ENCODE measurements around the gene KRT79. TPM values are rescaled to one million over a fixed set of nuclear protein-coding genes. Genes with fewer than 3 reads are reported as not detected.

Gene KRT79
- polyA plus RNA-seq, 1 of the 3 experiments (the other 2 are of a cell fraction) = not detected

GRCh38 chr12:52861511-52861910 is 27.4 kb upstream of the KRT79 start:
- peaks cover 3% of the 10 kb centered on the region for H3F3A ChIP-seq (replicated peaks; ENCODE audit: insufficient read depth)
- no peaks in the 10 kb centered on the region for H3K9me3 ChIP-seq
- no peak overlapping the region for H2AFZ ChIP-seq (ENCODE audit: low read depth)
- ChIA-PET CTCF (interaction anchor here (1.3 kb wide), 1 partner anchor 18 kb away, joined by 6 read pairs; no protein-coding TSS in a partner anchor), POLR2A (no interaction called here)
- no peak overlapping the region for H3K9ac ChIP-seq
- H3K4me1 ChIP-seq (ENCODE audit: control insufficient read depth in 1 of 2, insufficient read depth in 2 of 2, low read depth in 1 of 2, low read length in 1 of 2) = no peaks in the 10 kb centered on the region
- no peaks in the 10 kb centered on the region for H3K36me3 ChIP-seq (replicated peaks in 1 of 2; ENCODE audit: control insufficient read depth in 1 of 2, insufficient read depth in 2 of 2, low read length in 1 of 2)
- DNase-seq = no peak
- H3K9me2 ChIP-seq = no peaks in the 10 kb centered on the region
- TF ChIP-seq, protein P1, sequence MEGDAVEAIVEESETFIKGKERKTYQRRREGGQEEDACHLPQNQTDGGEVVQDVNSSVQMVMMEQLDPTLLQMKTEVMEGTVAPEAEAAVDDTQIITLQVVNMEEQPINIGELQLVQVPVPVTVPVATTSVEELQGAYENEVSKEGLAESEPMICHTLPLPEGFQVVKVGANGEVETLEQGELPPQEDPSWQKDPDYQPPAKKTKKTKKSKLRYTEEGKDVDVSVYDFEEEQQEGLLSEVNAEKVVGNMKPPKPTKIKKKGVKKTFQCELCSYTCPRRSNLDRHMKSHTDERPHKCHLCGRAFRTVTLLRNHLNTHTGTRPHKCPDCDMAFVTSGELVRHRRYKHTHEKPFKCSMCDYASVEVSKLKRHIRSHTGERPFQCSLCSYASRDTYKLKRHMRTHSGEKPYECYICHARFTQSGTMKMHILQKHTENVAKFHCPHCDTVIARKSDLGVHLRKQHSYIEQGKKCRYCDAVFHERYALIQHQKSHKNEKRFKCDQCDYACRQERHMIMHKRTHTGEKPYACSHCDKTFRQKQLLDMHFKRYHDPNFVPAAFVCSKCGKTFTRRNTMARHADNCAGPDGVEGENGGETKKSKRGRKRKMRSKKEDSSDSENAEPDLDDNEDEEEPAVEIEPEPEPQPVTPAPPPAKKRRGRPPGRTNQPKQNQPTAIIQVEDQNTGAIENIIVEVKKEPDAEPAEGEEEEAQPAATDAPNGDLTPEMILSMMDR (IDR thresholded peaks at IDR 0.05) = no peak
- no peak for TF ChIP-seq EZH2phosphoT487 (IDR thresholded peaks at IDR 0.05; ENCODE audit: borderline replicate concordance, low read depth)
- no peak for TF ChIP-seq EP300 (IDR thresholded peaks at IDR 0.05; ENCODE audit: borderline replicate concordance in 1 of 2, low read depth in 1 of 2, low read length in 1 of 2)
- no peak for TF ChIP-seq MXI1 (IDR thresholded peaks at IDR 0.05; ENCODE audit: low read depth, low read length)
- TF ChIP-seq NRF1 (IDR thresholded peaks at IDR 0.05; ENCODE audit: low read depth, low read length) = no peak
- no peak for TF ChIP-seq USF2 (IDR thresholded peaks at IDR 0.05; ENCODE audit: borderline replicate concordance, low read depth, low read length)
- TF ChIP-seq CHD2 (IDR thresholded peaks at IDR 0.05; ENCODE audit: low read length, partially characterized antibody) = no peak
- TF ChIP-seq POLR2AphosphoS5 (IDR thresholded peaks at IDR 0.05; ENCODE audit: low read depth, low read length) = no peak
- TF ChIP-seq SMC3 (IDR thresholded peaks at IDR 0.05; ENCODE audit: low read depth, low read length) = no peak
- no peak for TF ChIP-seq JUND (IDR thresholded peaks at IDR 0.05)
- TF ChIP-seq, protein P2, sequence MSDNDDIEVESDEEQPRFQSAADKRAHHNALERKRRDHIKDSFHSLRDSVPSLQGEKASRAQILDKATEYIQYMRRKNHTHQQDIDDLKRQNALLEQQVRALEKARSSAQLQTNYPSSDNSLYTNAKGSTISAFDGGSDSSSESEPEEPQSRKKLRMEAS (IDR thresholded peaks at IDR 0.05; ENCODE audit: low read depth) = no peak
- TF ChIP-seq GATA2 (CRISPR knock-in tag; IDR thresholded peaks at IDR 0.05) = no peak
- TF ChIP-seq NFIC (IDR thresholded peaks at IDR 0.05; ENCODE audit: borderline replicate concordance) = no peak
- TF ChIP-seq GABPA (IDR thresholded peaks at IDR 0.05; ENCODE audit: low read depth) = no peak
- no peak for TF ChIP-seq FOXM1 (IDR thresholded peaks at IDR 0.05; ENCODE audit: low read depth)
- TF ChIP-seq TCF12 (IDR thresholded peaks at IDR 0.05) = no peak
- TF ChIP-seq, protein P3, sequence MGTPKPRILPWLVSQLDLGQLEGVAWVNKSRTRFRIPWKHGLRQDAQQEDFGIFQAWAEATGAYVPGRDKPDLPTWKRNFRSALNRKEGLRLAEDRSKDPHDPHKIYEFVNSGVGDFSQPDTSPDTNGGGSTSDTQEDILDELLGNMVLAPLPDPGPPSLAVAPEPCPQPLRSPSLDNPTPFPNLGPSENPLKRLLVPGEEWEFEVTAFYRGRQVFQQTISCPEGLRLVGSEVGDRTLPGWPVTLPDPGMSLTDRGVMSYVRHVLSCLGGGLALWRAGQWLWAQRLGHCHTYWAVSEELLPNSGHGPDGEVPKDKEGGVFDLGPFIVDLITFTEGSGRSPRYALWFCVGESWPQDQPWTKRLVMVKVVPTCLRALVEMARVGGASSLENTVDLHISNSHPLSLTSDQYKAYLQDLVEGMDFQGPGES (IDR thresholded peaks at IDR 0.05; ENCODE audit: low read depth, low read length) = no peak
- H4K20me1 ChIP-seq (ENCODE audit: insufficient read depth) = no peaks in the 10 kb centered on the region
- H3K27me3 ChIP-seq (ENCODE audit: insufficient read depth) = peaks cover 24% of the 10 kb centered on the region; the same call in 1 of the 2 replicates
- H3K27ac ChIP-seq (ENCODE audit: low read depth in 2 of 2, low read length in 1 of 2) = no peak overlapping the region
- WGBS (ENCODE audit: low lambda C conversion rate) = 66% methylated on average over 7 of the region's 7 CpGs
- no peak overlapping the region for H3K4me3 ChIP-seq (ENCODE audit: low read depth in 2 of 2, low read length in 1 of 2)
- H3K4me2 ChIP-seq = no peak overlapping the region
- no peaks in the 10 kb centered on the region for H3K79me2 ChIP-seq (ENCODE audit: insufficient read depth)

Data from SK-N-SH (cell line).